Stimulated activated naive CD4-positive, alpha-beta T cell (primary cell): ENCODE measurements around the gene ZNF672.
A peak's percentile ranks its signal among the peaks of the same experiment; 100 is the strongest.

ENCODE experiments used
- DNase-seq, 6 experiments: peaks; one replicate each; lab custom pipeline; 2025; lab: John Stamatoyannopoulos, UW

ZNF672 gene

DNA sequence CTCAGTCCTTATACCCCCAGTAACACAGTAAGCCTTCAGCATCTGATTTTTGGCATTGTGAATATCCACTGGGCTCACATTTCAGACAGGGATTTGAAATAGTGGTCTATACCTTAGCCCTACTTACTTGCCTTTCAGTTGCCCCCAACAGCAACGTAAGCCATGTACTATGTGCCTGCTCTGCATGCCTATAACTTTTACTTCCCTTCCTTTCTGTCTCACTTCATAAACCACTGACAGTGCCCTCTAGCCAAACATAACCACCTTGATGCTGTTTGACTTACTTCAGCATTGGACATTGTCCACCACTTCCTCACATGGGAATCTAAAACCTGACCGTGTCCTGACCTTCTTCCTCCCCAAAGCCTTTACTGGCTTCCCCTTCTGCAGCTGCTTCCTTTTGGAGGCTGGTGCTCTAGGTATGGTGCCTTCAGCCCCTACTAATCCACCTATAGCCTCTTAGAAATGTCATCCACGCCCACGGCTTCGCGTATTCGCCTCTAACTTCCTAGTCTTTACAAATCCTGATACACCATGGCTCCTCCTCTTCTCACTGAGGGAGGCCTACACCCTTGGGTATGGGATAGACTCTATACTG lies 3.6 kb upstream of the ZNF672 start:
- DNase-seq: no peak

DNA sequence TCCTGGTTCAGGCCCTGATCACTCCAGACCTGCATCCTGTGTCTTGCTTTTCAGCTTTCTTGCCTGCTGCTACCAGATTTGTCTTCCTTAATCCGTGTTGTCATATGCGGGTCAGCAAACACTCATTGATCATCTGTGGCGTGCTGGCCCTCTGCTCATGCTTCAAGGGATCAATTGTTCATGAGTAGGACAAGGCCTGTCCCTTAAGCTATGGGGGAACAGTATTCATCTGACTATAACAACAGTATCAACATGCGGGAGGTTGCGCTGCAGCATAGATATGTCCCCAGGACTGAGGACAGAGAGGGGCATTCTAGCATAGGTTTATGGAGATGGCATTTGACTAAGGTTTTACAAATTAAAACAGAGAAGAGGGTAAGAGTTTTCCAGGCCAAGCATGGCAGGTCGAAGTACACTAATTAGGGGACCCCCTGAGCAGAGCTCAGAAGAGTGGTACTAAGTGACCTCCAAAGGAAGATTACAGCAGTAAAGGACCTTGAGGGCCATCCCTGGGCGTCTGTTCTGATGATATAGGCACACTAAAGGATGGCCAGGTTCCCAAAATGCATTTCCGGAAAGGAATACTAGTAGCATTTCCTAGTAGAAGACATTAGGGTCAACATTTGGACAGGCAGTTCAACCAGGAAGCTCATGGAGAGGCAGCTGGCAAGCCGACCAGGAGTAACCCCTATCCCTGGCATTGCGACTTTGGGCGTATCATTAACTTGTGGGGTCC lies 811 bp upstream of the ZNF672 start:
- DNase-seq: no peak

DNA sequence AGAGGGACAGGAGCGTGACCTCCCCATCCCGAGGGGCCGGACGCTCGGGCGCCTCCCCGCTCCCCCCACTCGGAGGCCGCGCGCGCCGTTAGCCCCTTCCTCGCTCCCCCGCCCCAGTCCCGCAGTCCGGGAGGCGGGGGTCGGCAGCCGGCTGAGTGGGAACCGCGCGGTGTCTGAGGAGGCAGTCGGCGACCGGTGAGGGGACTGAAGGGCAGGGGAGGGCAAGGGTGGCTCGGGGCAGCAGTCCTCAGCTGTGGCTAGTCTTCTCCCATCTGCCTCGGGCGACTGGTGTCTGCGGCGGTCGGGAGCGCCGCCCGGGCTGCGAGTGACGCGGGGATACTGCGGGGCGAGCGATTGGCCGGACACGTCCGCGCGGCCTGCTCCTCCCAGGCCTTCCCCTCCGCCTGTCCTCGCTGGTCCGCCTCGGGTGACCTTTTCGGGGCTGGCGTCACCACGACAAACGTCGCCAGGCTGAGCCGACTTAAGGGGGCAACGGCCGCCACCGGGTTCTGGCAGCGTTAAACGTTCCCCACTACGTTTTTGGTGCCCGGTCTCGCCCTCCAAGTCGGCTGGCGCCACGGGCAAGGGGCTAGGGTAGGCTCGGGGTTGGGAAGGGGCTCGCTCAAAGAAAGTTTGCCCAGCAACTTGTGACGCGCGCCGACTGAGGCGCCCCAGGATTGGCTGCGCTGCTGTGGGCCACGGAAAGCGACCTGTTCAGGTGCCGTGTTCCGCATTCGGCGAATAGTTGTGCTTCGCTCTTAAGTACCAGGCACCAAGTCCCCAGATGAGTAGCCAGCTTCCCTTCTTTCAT lies 538 bp downstream of the ZNF672 start:
- peak; percentile 76 to 91 (median 84) for DNase-seq

DNA sequence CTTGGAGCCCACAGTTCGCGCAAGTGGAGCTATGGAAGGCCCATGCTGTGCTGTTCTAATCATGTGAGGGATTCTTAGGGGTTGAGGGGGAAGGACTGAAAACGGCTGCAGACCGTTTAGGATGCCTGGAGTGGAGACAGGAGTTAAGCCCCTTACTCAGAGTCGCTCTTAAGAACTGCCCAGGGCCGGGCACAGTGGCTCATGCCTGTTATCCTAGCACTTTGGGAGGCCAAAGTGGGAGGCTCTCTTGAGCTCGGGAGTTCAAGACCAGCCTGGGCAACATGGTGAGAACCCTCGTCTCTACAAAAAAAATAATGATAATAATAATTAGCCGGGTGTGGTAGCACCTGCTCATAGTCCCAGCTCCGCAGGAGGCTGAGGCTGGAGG lies 1.1 kb downstream of the ZNF672 start:
- DNase-seq: no peak

DNA sequence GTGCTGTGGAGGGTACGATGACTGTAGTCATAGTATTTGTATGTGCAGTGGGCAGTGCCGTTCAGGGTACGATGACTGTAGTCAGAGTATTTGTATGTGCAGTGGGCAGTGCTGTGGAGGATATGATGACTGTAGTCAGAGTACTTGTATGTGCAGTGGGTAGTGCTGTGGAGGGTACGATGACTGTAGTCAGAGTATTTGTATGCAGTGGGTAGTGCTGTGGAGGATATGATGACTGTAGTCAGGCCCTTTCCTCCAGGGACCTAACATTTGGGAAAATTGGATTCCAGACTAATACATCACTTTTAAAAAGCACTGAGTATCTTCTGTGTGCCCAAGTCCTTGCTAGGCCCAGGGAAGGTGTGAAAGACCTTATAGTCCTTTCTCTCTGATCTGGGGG lies 2.9 kb downstream of the ZNF672 start:
- no peak for DNase-seq

DNA sequence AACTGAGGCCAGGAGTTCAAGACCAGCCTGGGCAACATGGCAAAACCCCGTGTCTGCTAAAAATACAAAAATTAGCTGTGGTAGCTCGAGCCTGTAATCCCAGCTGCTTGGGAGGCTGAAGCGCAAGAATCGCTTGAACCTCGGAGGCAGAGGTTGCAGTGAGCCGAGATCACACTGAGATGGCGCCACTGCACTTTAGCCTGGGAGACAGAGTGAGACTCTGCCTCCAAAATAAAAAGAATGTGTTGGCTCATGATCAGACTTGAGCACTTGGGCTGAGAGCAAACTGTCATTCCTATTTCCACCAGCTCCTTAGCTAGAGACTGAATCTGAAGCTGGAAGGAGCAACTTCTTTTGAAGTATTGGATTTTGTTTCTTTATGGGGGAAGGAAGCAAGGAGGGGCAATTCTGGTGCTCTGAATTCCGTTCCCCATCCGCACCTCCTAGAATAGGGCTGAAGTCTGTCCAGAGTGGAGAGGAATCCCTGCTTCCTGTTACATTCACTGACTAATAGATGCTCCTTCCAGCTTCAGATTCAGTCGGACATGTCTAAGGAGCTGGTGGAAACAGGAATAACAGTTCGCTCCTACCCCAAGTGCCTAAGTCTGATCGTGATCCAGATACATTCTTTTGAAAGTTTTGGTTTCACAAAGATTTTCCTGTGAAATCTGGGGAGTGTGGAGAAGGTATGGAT lies 3.8 kb downstream of the ZNF672 start:
- DNase-seq: peak; percentile 7 to 30 (median 20)

DNA sequence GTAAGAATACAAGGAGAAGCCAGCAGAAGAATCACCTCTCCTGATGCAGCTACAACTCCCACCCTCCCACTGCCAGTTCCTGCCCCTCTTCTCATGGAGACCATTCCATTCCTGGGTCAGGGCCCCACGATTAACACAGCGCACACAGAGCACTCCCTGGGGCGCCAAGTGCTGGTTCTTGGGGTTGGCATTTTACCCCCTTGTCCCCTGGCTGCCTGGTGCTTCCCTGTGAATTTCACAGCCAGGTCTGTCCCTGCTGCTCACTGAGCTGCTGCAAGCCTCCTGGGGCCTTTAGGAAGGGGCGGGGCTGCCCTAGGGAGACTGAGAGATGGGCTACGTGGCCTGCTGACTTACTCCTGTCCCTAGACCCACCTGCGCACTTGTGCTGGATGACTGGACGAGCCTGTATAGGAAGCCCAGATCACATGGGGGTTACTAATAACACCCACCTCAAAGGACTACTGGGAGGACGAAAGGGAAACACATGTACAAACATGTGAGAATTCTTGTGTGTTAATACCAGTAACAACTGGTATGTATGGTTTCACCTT lies 4.8 kb downstream of the ZNF672 start:
- no peak for DNase-seq

DNA sequence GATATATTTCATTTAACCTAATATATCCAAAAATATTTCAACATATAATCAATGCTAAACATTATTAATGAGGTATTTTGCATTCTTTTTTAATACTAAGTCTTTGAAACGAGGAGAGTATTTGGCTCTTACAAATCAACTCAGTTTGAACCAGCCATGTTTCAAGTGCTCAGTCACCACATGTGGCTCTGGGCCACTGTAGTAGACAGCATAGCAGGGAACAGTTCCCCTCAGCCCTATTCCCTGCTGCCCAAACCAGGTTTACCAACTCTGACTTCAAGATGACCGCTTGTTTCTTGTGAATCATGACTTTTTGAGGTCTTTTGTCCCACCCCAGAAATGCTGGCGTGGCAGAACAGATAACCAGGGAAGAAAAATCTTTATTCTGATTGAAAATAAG lies 5.7 kb downstream of the ZNF672 start:
- no peak for DNase-seq

DNA sequence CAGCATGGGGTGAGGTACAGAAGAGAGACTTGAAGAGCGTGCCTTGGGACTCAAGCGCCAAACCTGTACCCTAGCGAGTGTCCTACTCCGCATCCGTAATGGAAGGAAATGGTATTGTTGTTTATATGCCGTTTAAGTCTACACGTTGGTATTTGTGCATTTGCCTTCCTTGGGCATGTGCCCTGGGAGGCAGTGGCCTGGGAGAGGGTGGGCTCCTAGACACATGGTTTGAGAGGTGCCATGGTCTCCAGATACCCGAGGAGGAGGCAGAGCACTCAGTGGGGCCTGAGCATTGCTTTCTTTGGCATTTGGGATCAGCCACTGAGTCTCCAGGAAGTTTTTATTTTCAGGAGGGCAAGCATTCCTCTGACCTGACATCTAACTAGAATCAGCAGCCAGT lies 6.5 kb downstream of the ZNF672 start:
- DNase-seq: no peak

DNA sequence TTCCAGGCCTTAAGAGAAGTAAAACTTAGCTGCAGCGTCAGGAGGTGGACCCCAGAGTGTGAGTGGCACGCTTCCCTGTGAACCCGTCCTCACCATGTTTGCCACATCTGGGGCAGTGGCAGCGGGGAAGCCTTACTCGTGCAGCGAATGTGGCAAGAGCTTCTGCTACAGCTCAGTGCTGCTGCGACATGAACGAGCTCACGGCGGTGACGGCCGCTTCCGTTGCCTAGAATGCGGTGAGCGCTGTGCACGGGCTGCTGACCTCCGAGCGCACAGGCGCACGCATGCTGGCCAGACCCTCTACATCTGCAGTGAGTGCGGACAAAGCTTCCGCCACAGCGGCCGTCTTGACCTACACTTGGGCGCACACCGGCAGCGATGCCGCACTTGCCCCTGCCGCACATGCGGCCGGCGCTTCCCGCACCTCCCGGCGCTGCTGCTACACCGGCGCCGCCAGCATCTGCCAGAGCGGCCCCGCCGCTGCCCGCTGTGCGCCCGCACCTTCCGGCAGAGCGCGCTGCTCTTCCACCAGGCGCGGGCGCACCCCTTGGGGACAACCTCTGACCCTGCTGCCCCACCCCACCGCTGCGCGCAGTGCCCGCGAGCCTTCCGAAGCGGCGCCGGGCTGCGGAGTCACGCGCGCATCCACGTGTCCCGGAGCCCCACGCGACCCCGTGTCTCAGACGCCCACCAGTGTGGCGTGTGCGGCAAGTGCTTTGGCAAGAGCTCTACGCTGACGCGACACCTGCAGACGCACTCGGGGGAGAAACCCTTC lies 9.3 kb downstream of the ZNF672 start:
- DNase-seq: no peak

DNA sequence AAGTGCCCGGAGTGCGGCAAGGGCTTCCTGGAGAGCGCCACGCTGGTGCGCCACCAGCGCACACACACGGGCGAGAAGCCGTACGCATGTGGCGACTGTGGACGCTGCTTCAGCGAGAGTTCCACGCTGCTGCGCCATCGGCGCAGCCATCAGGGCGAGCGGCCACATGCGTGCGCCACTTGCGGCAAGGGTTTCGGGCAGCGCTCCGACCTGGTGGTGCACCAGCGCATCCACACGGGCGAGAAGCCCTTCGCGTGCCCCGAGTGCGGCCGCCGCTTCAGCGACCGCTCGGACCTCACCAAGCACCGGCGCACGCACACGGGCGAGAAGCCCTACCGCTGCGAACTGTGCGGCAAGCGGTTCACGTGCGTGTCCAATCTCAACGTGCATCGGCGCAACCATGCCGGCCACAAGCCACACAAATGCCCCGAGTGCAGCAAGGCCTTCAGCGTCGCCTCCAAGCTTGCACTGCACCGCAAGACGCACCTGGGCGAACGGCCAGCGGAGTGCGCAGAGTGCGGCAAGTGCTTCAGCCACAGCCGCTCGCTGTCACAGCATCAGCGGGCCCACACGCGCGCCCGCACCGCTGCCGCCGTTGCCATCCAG lies 10.0 kb downstream of the ZNF672 start:
- no peak for DNase-seq

DNA sequence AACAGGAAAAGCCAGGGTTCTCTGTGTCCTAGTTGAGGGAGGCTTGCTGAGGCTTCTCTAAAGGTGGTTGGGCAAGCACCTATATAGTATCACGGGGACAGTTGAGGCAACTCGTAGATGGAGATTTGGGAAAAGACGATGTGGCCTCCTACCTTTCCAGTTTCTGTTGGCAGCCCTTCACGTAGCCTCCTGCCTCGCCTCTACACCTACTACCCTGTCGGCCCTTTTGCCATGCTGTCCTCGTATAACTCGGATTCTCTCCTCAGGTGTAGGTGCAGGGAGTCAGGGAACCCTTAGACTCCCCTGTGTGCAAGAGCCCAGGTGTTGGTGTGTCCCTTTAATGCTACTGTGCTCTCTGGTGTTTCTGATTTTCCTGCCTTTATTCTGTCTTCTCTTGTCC lies 10.6 kb downstream of the ZNF672 start:
- DNase-seq: no peak

DNA sequence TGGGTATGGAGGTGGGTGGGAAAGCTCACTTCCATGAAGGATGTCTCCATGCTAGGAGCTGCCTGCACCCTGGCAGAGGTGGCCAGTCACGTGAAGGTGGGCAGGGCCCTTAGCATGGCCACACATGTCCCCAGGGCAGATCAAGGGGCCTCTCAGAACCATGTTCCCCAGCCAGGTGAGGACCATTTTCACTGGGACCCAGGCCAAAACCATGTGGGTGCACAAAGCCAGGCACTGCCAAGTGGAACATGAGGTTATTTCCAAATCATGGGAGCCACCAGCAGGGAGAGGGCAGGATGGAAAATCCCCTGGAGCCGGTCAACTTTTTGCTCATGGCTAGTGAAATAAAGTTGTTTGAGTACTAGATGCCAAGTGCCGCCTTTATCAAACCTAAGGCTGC lies 11.1 kb downstream of the ZNF672 start:
- DNase-seq: no peak

DNA sequence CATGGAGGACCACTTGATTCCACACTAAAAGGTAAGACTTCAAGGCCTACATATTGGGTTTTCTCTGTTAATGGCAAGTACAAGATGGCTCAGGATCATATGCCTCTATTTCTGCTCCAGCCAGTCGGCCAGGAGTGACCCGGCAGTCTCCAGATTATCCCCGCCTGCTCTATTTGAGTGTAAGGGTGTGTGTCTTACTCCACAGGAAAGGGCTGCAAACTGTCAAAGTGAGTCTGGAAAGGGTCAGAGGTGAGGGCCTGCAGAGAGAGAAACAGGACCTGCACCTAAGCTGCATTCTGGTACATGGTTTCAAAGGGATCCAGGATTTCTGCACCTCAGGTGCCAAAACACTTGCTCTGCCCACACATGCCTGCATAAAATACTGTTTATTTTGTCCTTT lies 11.6 kb downstream of the ZNF672 start:
- no peak for DNase-seq

DNA sequence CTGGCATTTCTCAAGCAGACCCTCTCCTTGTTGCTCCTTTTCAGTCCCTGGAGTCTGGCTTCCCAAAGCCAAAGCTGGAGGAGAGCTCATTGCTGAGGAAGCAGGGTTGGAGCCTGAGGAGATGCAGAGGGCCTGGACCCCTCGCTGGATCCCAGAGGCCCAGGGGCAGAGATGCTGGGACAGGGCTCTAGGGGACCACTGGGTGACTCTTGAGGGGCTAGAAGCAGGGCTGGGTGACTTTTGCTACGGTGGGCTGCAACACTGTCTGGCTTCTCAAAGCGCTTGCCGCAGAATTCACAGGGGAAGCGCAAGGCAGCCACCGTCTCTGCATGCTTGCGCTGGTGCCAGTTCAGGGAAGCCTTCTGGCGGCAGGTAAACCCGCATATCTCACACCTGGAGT lies 12.1 kb downstream of the ZNF672 start:
- DNase-seq: no peak

DNA sequence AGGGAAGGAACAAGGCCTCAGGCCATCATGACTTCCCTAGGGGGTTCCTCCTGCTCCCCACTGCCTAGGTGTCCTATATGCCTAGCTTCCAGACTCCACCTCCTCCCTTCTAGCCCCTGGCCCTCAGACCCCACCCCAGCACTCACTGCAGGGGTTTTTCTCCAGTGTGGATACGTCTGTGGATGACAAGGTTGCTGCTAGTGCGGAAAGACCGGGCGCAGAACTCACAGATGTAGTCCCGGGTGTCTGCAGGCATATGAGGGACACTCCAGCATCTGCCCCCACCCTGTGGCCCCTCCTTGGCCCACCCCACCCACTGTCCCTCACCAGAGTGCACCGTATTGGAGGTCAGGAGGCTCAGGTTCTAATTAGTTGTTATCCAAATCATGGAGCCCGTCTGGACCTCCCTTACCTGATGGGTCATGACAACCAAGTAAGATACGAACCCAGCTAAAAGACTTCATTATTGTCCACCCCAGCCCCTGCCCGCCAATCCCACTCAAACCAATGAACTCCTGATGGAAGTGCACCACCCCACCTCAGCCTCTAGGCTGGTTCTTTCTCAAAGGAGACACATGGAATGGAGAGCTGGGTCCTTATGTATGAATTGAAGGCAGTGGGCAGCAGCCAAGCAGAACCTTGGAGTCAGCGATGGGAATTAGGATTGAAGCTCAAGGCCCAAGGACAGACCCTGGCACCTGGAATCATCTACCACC lies 12.7 kb downstream of the ZNF672 start:
- no peak for DNase-seq

DNA sequence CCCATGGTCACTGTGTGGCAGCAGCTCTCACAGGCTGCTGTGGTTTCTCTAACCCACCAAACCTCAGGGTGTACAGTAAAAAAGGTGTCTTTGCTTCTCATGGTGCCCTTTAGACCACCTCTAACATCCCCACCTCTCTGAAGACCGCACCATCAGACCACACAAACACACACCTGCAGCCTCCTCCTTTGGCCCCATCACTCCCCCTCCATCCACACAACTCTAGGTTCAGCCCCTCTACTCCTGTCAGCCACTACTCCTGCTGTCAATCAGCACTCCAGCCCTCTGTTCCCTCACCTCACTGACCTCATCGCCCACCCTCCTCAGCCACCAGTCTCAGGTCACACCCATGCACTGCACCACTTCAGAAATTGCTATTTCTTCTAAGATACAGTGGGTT lies 13.4 kb downstream of the ZNF672 start:
- DNase-seq: no peak

DNA sequence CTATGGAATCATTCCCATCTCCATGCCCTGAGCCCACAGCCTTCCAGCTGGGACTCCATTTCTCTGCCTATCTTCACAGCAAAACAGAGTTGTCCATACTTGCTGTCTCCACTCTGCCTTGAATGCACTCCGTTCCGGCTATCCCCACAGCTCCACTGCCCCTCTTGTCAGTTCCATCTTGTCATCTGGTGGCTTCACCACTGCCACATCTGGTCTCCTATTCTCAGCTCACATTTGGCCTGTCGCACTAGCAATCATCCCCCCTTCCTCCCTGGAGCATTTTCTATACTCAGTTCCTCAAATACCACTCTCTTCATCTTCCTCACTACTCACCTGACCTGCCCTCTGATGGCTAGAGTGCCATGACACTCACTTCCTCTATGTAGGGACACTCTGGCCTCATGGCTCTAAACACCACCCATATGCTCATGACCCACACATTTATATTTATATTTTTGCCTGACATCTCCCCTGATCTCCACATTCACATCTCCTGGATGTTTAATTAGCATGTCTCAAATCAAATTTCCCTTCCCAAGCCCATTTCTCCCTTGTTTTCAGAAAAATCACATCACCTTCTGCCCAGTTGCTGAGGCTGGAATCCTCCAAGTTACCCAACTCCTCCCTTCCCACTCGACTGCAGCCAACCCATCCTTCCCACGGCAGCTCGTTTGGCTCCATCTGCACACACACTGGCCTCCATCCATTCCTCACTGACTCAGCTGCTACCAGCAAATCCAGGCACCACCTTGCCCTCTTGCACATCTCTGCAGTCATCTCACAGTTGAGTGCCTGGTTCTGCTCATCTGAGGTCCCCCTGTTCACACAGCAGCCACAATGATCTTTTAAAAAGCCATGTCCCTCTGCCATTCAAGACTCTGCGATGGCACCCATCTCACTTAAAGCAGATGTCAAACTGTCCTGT lies 14.7 kb downstream of the ZNF672 start:
- no peak for DNase-seq

DNA sequence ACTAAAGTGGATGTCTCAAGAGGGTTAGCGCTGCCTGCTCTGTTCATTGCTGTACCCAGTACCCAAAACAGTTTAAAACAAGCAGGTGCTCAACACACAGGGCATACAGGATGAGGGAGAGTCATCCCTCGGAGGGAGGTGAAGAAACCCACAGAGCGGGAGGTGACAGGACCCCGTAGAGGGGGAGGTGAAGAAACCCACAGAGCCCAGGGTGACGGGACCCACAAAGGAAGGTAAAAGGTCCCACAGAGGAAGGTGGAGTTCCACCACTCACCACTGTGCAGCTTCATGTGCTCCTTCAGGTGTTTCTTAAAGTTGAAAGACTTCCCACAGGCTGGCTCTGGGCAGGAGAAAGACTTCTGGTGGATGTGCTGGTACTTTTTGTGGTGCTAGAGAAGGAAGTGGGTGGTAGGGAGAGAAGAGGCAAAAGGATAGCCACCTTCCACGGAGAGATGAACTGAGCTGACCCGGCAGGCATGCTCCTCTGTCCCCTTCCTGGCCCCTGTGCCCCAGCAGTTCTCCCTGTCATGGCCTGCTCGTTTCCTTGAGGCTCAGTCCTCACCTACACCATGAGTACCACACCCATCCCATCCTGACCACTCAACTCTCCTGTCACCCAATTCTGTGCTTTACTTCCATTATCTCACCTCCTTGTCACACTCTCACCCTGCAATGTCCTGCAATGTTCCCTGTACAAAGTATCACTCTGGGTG lies 15.8 kb downstream of the ZNF672 start:
- peak in 1 of 6 experiments; percentile 22 for DNase-seq
